Stimulated activated CD8-positive, alpha-beta memory T cell treated with anti-CD3 and anti-CD28 coated beads, Interleukin-2, amount 100 ng/mL, for 1 hour (primary cell): ENCODE measurements around the gene LEO1.
"Not testable (repeated sequence)": the region's sequence is repeated elsewhere in the genome, so short reads cannot be mapped to it uniquely, and the experiment has no call there.

ENCODE experiments used
- DNase-seq, 2 donors: peaks; one replicate each; pipeline ENCODE4 v3.0.0-alpha.2; 2020; ENCODE audit warnings: low read depth in 2 of 2

LEO1 gene

GRCh38 chr15:52003710-52004109 lies 32.1 kb upstream of the LEO1 start:
- DNase-seq = no peak

GRCh38 chr15:52003089-52003488 lies 31.5 kb upstream of the LEO1 start:
- not testable (repeated sequence) for DNase-seq

- DNase-seq = no peak
These were observed 30.8 kb upstream of the LEO1 start for GRCh38 chr15:52002351-52002750.

GRCh38 chr15:51992953-51993352 lies 21.4 kb upstream of the LEO1 start:
- DNase-seq = no peak

GRCh38 chr15:51991141-51991540 lies 19.6 kb upstream of the LEO1 start:
- no peak for DNase-seq

GRCh38 chr15:51982770-51983103 lies 11.2 kb upstream of the LEO1 start:
- DNase-seq = no peak

GRCh38 chr15:51982013-51982769 lies 10.6 kb upstream of the LEO1 start:
- DNase-seq = no peak

- DNase-seq = no peak
These were observed 2.2 kb upstream of the LEO1 start for GRCh38 chr15:51973775-51974174.

- DNase-seq = no peak
These were observed 1.6 kb upstream of the LEO1 start for GRCh38 chr15:51973220-51973619.

GRCh38 chr15:51971032-51971374 lies 575 bp downstream of the LEO1 start:
- no peak for DNase-seq

GRCh38 chr15:51970132-51970817 lies 1.3 kb downstream of the LEO1 start:
- no peak for DNase-seq

- no peak for DNase-seq
These were observed 1.9 kb downstream of the LEO1 start for GRCh38 chr15:51969728-51970127.

GRCh38 chr15:51967583-51967982 lies 4.0 kb downstream of the LEO1 start:
- DNase-seq = no peak

GRCh38 chr15:51966192-51966591 lies 5.4 kb downstream of the LEO1 start:
- no peak for DNase-seq

GRCh38 chr15:51965691-51966090 lies 5.9 kb downstream of the LEO1 start:
- no peak for DNase-seq

- DNase-seq = no peak
These were observed 16.1 kb downstream of the LEO1 start for GRCh38 chr15:51955504-51955903.

- no peak for DNase-seq
These were observed 18.8 kb downstream of the LEO1 start for GRCh38 chr15:51952805-51953204.

- DNase-seq = no peak
These were observed 24.5 kb downstream of the LEO1 start for GRCh38 chr15:51947124-51947523.

GRCh38 chr15:51939216-51939615 lies 32.4 kb downstream of the LEO1 start:
- no peak for DNase-seq

- DNase-seq = no peak
These were observed 33.3 kb downstream of the LEO1 start for GRCh38 chr15:51938286-51938685.

GRCh38 chr15:51936105-51936478 lies 35.5 kb downstream of the LEO1 start:
- DNase-seq = no peak

GRCh38 chr15:51935466-51936104 lies 36.0 kb downstream of the LEO1 start:
- no peak for DNase-seq

GRCh38 chr15:51932161-51932560 lies 39.4 kb downstream of the LEO1 start:
- no peak for DNase-seq
